NB4 (cell line): ENCODE measurements around the gene RAB30.

Experiments used
- DNase-seq: peaks from one replicate; pipeline ENCODE4 v3.0.0; 2010; ENCODE audit warnings: low read depth
- H3K4me3 ChIP-seq: one replicate; pipeline ENCODE4 v1.5.1; 2011; ENCODE audit warnings: mild to moderate bottlenecking, low read depth, low read length, moderate library complexity
- MYC ChIP-seq: IDR thresholded peaks from 2 replicates; pipeline ENCODE4 v1.6.1; 2011; ENCODE audit warnings: low read depth, low read length
- POLR2A ChIP-seq: IDR thresholded peaks from 2 replicates; pipeline ENCODE4 v1.6.1; 2011; ENCODE audit warnings: mild to moderate bottlenecking; ENCODE audit not compliant: insufficient read length; ENCODE audit errors: extremely low read depth
- TF ChIP-seq, protein P1 (sequence below): IDR thresholded peaks from one replicate; pipeline ENCODE4 v1.5.1; 2012; ENCODE audit warnings: low read depth, low read length
- TF ChIP-seq, protein P2 (sequence below): IDR thresholded peaks from 2 replicates; pipeline ENCODE4 v1.6.1; 2011; ENCODE audit warnings: low read depth, low read length

RAB30 gene

DNA sequence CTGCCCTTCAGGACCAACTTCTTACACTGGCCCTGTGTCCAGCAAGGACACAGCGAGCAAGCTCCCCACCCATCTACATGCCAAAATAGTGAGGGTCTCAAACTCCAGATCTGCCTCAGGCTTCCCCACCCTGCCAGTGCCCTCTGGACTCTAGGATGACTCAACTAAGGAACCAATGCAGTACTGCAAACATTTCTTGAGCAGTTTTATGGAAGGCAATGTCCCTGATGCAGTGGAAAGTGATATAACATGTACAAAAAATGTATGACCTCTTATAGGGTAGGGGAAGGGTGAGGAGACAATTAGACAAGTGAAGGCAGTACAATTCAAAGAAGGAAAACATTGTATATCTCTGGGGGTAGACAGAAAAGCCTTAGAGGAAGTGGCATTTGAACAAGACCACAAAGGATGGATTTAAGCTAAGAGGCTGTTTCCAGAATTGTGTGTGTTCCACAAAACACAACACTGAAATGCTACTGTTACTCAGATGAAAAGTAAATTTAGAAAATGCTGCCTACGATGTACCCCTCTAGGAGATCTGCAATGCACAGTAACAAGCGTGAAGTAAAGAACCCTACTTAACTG, 47.3 kb downstream of the RAB30 start:
- H3K4me3 ChIP-seq: no peak overlapping the region
- TF ChIP-seq POLR2A: no peak
- no peak for TF ChIP-seq MYC
- TF ChIP-seq, protein P1, sequence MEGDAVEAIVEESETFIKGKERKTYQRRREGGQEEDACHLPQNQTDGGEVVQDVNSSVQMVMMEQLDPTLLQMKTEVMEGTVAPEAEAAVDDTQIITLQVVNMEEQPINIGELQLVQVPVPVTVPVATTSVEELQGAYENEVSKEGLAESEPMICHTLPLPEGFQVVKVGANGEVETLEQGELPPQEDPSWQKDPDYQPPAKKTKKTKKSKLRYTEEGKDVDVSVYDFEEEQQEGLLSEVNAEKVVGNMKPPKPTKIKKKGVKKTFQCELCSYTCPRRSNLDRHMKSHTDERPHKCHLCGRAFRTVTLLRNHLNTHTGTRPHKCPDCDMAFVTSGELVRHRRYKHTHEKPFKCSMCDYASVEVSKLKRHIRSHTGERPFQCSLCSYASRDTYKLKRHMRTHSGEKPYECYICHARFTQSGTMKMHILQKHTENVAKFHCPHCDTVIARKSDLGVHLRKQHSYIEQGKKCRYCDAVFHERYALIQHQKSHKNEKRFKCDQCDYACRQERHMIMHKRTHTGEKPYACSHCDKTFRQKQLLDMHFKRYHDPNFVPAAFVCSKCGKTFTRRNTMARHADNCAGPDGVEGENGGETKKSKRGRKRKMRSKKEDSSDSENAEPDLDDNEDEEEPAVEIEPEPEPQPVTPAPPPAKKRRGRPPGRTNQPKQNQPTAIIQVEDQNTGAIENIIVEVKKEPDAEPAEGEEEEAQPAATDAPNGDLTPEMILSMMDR: no peak
- TF ChIP-seq, protein P2, sequence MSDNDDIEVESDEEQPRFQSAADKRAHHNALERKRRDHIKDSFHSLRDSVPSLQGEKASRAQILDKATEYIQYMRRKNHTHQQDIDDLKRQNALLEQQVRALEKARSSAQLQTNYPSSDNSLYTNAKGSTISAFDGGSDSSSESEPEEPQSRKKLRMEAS: no peak
- DNase-seq: no peak

DNA sequence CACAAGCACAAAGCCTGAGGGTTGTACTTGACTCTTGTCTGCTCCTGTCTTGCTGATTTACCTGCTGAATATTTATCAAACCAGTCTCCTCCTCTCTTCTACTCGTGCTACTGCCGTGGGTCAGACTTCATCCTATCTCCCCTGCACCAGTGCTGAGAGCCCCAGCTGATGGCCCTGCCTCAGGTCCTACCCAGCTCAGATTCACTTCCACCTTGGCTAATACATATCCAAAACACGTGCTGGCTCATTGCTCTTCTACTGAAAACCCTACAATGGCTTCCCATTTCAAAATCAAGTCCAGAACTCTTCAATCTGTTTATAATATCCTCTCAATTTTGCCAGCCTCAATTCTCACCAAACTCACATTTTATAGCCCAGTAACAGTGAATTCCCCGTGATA, 48.3 kb downstream of the RAB30 start:
- no peak overlapping the region for H3K4me3 ChIP-seq
- TF ChIP-seq POLR2A (no peak), MYC (no peak)
- TF ChIP-seq, protein P1: no peak
- TF ChIP-seq, protein P2: no peak
- DNase-seq: no peak

DNA sequence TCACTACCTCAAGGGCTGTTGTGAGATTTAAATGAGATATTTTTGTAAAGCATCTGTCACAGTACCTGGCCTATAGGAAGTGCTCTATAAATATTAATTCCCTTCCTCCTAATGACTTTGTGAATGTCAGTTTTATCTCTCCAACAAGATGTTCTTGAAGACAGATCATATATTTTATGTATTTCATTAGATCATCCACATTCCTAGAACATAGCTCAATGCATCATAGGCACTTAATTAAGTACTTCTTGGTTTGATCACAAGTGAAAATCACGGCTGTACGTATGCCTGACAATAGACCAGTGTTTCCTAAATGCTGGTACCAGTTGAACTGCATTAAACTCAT, 49.9 kb downstream of the RAB30 start:
- no peak for DNase-seq
- TF ChIP-seq, protein P1: no peak
- TF ChIP-seq, protein P2: no peak
- TF ChIP-seq MYC: no peak
- no peak for TF ChIP-seq POLR2A
- no peak overlapping the region for H3K4me3 ChIP-seq

DNA sequence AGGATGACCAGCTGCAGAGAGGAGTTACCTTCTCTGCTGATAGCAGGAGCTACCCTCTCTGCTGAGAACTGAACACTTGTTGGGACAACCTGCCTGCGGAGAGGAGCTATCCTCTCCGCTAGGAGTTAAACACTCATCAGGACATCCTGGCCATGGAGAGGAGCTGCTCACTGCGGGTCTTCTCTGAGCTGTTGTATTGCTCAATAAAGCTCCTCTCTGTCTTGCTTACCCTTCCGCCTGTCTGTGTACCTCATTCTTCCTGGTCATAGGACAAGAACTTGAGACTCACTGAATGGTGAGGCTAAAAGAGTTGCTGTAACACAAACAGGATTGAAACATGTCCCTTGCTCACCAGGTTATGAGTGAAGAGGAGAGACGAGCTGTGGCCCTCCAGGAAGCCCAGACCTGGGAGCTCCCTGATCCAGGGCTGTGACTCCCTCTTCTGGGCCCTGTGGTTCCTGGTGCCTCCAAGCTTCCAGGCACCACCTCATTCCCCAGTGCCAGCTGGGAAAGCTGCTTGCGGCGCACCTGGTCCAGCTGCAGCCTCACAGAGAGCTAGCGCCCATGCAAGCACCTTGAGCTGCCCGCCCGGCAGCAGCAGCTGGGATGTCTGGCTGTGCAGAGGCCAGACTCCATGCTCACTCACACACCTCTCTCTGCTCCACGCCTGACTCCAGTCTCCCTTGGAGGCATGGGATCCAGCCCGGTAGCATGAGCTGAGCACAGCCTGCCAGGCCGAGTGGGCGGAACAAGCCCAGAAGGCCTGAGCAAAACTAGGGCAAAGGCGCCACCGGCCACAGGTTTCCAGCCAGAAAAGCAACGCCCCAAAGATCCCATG, 50.5 kb downstream of the RAB30 start:
- H3K4me3 ChIP-seq: no peak overlapping the region
- TF ChIP-seq, protein P1: no peak
- TF ChIP-seq MYC: no peak
- TF ChIP-seq, protein P2: no peak
- no peak for TF ChIP-seq POLR2A
- no peak for DNase-seq

DNA sequence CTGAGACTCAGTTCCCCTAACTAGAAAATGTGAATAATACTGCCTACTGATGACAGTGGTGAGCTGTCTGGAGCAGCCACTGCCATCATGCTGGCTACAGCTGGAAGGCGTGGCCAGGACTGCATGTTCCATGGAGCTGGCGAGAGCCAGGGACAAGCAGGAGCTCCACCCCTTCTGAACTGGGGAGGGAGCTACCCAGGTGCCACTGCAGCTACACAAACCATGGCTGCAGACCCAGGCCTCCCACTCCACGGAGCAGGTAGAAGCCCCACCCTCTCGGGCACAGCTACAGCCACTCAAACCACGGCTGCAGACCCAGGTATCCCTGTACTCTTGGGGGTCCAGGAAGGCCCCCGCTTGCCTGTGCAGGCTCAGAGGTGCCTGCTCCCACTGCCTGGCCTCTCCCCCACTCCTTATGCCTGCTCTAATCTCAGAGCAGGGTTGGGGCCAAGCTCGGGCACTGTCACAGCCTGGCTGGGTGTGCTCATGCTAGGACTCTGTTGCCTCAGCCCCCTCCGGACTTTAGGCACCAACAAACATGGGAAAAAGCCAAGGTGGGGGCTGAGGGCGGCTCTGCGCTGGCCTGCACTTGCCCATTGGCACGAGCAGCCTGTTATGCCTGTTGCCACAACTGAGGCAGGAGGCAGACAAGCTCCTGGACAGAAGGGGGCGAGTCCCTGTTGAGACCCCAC, 51.7 kb downstream of the RAB30 start:
- no peak for DNase-seq
- TF ChIP-seq, protein P2: no peak
- TF ChIP-seq, protein P1: no peak
- no peak for TF ChIP-seq POLR2A
- TF ChIP-seq MYC: no peak
- H3K4me3 ChIP-seq: no peak overlapping the region
